SU-DHL-6 (cell line): ENCODE measurements around the gene SENP2.

ENCODE experiments used
- H2AFZ ChIP-seq: fragments of 200-600 bp; sonication (generic); 2 replicates; pipeline ENCODE4 v1.6.1; 2014; ENCODE audit warnings: low read depth, mild to moderate bottlenecking, moderate library complexity, mixed read lengths, antibody characterized with exemption, low read length; ENCODE audit not compliant: severe bottlenecking
- H3F3A ChIP-seq: fragments of 200-600 bp; shearing (Covaris generic); 2 replicates; pipeline ENCODE4 v1.6.0; 2016; ENCODE audit warnings: antibody characterized with exemption, mild to moderate bottlenecking; ENCODE audit not compliant: insufficient read depth
- H3K27ac ChIP-seq: fragments of 200-600 bp; sonication (generic); 2 replicates; pipeline ENCODE4 v1.5.1; 2016; ENCODE audit warnings: low read depth, mild to moderate bottlenecking, low read length, moderate library complexity, mixed read lengths
- H3K27me3 ChIP-seq: fragments of 200-600 bp; sonication (generic), shearing (Covaris generic); 2 replicates; pipeline ENCODE4 v1.6.0; 2014; ENCODE audit warnings: mild to moderate bottlenecking, low read length
- H3K36me3 ChIP-seq: fragments of 200-600 bp; sonication (generic); 2 replicates; pipeline ENCODE4 v1.6.1; 2014; ENCODE audit warnings: mild to moderate bottlenecking, low read length, mixed read lengths
- H3K4me2 ChIP-seq: fragments of 300-600, 200-600 bp; shearing (Covaris generic), sonication (generic); 2 replicates; pipeline ENCODE4 v1.6.0; 2014; ENCODE audit warnings: low read length, low read depth, mild to moderate bottlenecking; ENCODE audit not compliant: poor library complexity, severe bottlenecking
- H3K4me3 ChIP-seq: fragments of 200-600 bp; sonication (generic); 2 replicates; pipeline ENCODE4 v1.5.1; 2014; ENCODE audit warnings: antibody characterized with exemption, low read length, mild to moderate bottlenecking, mixed read lengths; ENCODE audit not compliant: insufficient read depth, poor library complexity, severe bottlenecking
- H3K79me2 ChIP-seq: fragments of 200-600 bp; sonication (generic); 2 replicates; pipeline ENCODE4 v1.6.1; 2014; ENCODE audit warnings: mild to moderate bottlenecking, low read length, moderate library complexity; ENCODE audit not compliant: insufficient read depth
- H3K9ac ChIP-seq: fragments of 200-600 bp; sonication (generic); 2 replicates; pipeline ENCODE4 v1.7.0; 2014; ENCODE audit warnings: mild to moderate bottlenecking, low read length
- H3K9me2 ChIP-seq: fragments of 200-600 bp; sonication (generic); replicated peaks from 2 replicates; pipeline ENCODE4 v1.6.1; 2014; ENCODE audit warnings: low read length; ENCODE audit not compliant: insufficient read depth
- H3K9me3 ChIP-seq: fragments of 200-600 bp; sonication (generic); 2 replicates; pipeline ENCODE4 v1.6.1; 2014; ENCODE audit warnings: low read length, mixed read lengths; ENCODE audit not compliant: insufficient read depth
- H4K20me1 ChIP-seq: fragments of 200-600 bp; sonication (generic); 2 replicates; pipeline ENCODE4 v1.6.1; 2014; ENCODE audit warnings: low read depth, mild to moderate bottlenecking, antibody characterized with exemption, low read length, moderate library complexity, mixed read lengths
- CTCF ChIP-seq: fragments of 200-600 bp; sonication (generic); IDR thresholded peaks from one replicate; pipeline ENCODE4 v1.5.1; 2017; ENCODE audit warnings: antibody characterized with exemption, mild to moderate bottlenecking, low read length, moderate library complexity; ENCODE audit not compliant: insufficient read depth, poor library complexity, severe bottlenecking
- EZH2phosphoT487 ChIP-seq: fragments of 200-600 bp; sonication (generic), shearing (Covaris generic); conservative IDR thresholded peaks from 2 replicates; pipeline ENCODE4 v1.6.1; 2018; ENCODE audit warnings: mild to moderate bottlenecking, antibody characterized with exemption, low read length, moderate library complexity, mixed read lengths

SENP2 gene

GRCh38 chr3:185540695-185541094 is 45.4 kb upstream of the SENP2 start:
- Histone ChIP-seq H3K9me3 (no peaks in the 10 kb centered on the region), H3K36me3 (no peaks in the 10 kb centered on the region), H3F3A (no peaks in the 10 kb centered on the region), H3K4me3 (no peak overlapping the region), H3K9me2 (no peaks in the 10 kb centered on the region), H2AFZ (no peak overlapping the region), H3K79me2 (no peaks in the 10 kb centered on the region), H3K4me2 (no peak overlapping the region), H3K27me3 (no peaks in the 10 kb centered on the region), H3K27ac (no peak overlapping the region), H3K9ac (no peak overlapping the region), H4K20me1 (no peaks in the 10 kb centered on the region)
- TF ChIP-seq CTCF = no peak
- TF ChIP-seq EZH2phosphoT487 = no peak

GRCh38 chr3:185549122-185549521 is 37.0 kb upstream of the SENP2 start:
- Histone ChIP-seq H4K20me1 (no peaks in the 10 kb centered on the region), H3K4me2 (no peak overlapping the region), H3K9me2 (no peaks in the 10 kb centered on the region), H3K36me3 (no peaks in the 10 kb centered on the region), H3K9me3 (no peaks in the 10 kb centered on the region), H2AFZ (no peak overlapping the region), H3K9ac (no peak overlapping the region), H3K4me3 (no peak overlapping the region), H3K27ac (no peak overlapping the region), H3K27me3 (no peaks in the 10 kb centered on the region), H3K79me2 (no peaks in the 10 kb centered on the region), H3F3A (no peaks in the 10 kb centered on the region)
- no peak for TF ChIP-seq CTCF
- no peak for TF ChIP-seq EZH2phosphoT487

GRCh38 chr3:185549651-185550111 is 36.4 kb upstream of the SENP2 start:
- Histone ChIP-seq H3F3A (no peaks in the 10 kb centered on the region), H4K20me1 (no peaks in the 10 kb centered on the region), H3K27me3 (no peaks in the 10 kb centered on the region), H2AFZ (no peak overlapping the region), H3K9me3 (no peaks in the 10 kb centered on the region), H3K27ac (no peak overlapping the region), H3K4me2 (no peak overlapping the region), H3K9me2 (no peaks in the 10 kb centered on the region), H3K79me2 (no peaks in the 10 kb centered on the region), H3K9ac (no peak overlapping the region), H3K4me3 (no peak overlapping the region), H3K36me3 (no peaks in the 10 kb centered on the region)
- TF ChIP-seq EZH2phosphoT487 (no peak), CTCF (no peak)
